Measurements from ENCODE around the gene ALLC. TPM values are rescaled to one million over a fixed set of nuclear protein-coding genes. Genes with fewer than 3 reads are reported as not detected.

Gene ALLC
- total and polyA plus RNA-seq, 2 donors (not counting 1 experiment from before 2014, with no cell fraction given), result not detected

GRCh38 chr2:3633089-3633981, 24.7 kb upstream of the ALLC start:
- no peaks in the 10 kb centered on the region for H3K4me1 ChIP-seq (ENCODE audit: control insufficient read depth, extremely low read depth, insufficient read depth, low read length)
- H3K4me3 ChIP-seq (replicated peaks in 1 of 4; ENCODE audit: control extremely low read depth in 1 of 4, insufficient read depth in 1 of 4, low read depth in 3 of 4, low read length in 4 of 4), result no peak overlapping the region
- no peaks in the 10 kb centered on the region for H3K9me3 ChIP-seq (ENCODE audit: control insufficient read depth, insufficient read depth, low read depth, low read length)
- peak; percentile 32 to 81 for DNase-seq (ENCODE audit: low read depth in 2 of 2)
- no peaks in the 10 kb centered on the region for H3K79me2 ChIP-seq (ENCODE audit: control insufficient read depth, insufficient read depth, low read length)
- H4K20me1 ChIP-seq (ENCODE audit: control insufficient read depth, extremely low read depth, insufficient read depth, low read length), result no peaks in the 10 kb centered on the region
- no peak overlapping the region for H3K27ac ChIP-seq (ENCODE audit: insufficient read depth, low read length)
- H2AFZ ChIP-seq (ENCODE audit: low read length), result no peak overlapping the region
- no peaks in the 10 kb centered on the region for H3K36me3 ChIP-seq (ENCODE audit: control insufficient read depth, insufficient read depth, low read length)
- no peak overlapping the region for H3K4me2 ChIP-seq (ENCODE audit: extremely low read depth, insufficient read depth, low read length)
- H3K9ac ChIP-seq (ENCODE audit: insufficient read depth, low read length), result no peak overlapping the region
- TF ChIP-seq CTCF (conservative IDR thresholded peaks at IDR 0.05 in 1 of 2, IDR thresholded peaks at IDR 0.05 in 1 of 2; ENCODE audit: low read depth in 1 of 2, low read length in 2 of 2), result no peak
- TF ChIP-seq EZH2 (IDR thresholded peaks at IDR 0.05; ENCODE audit: low read length, missing control alignments), result no peak
- no peaks in the 10 kb centered on the region for H3K27me3 ChIP-seq (ENCODE audit: control insufficient read depth, insufficient read depth, low read length)

GRCh38 chr2:3633982-3634595, 23.9 kb upstream of the ALLC start:
- Histone ChIP-seq H3K4me3 (replicated peaks in 1 of 4; ENCODE audit: control extremely low read depth in 1 of 4, insufficient read depth in 1 of 4, low read depth in 3 of 4, low read length in 4 of 4) (no peak overlapping the region), H4K20me1 (ENCODE audit: control insufficient read depth, extremely low read depth, insufficient read depth, low read length) (no peaks in the 10 kb centered on the region), H3K27ac (ENCODE audit: insufficient read depth, low read length) (no peak overlapping the region), H3K36me3 (ENCODE audit: control insufficient read depth, insufficient read depth, low read length) (no peaks in the 10 kb centered on the region), H3K79me2 (ENCODE audit: control insufficient read depth, insufficient read depth, low read length) (no peaks in the 10 kb centered on the region), H3K9ac (ENCODE audit: insufficient read depth, low read length) (no peak overlapping the region), H3K4me2 (ENCODE audit: extremely low read depth, insufficient read depth, low read length) (no peak overlapping the region), H3K4me1 (ENCODE audit: control insufficient read depth, extremely low read depth, insufficient read depth, low read length) (no peaks in the 10 kb centered on the region), H2AFZ (ENCODE audit: low read length) (no peak overlapping the region), H3K9me3 (ENCODE audit: control insufficient read depth, insufficient read depth, low read depth, low read length) (no peaks in the 10 kb centered on the region), H3K27me3 (ENCODE audit: control insufficient read depth, insufficient read depth, low read length) (no peaks in the 10 kb centered on the region)
- TF ChIP-seq EZH2 (IDR thresholded peaks at IDR 0.05; ENCODE audit: low read length, missing control alignments) (no peak), CTCF (conservative IDR thresholded peaks at IDR 0.05 in 1 of 2, IDR thresholded peaks at IDR 0.05 in 1 of 2; ENCODE audit: low read depth in 1 of 2, low read length in 2 of 2) (no peak)
- no peak for DNase-seq (ENCODE audit: low read depth in 2 of 2)

DNA sequence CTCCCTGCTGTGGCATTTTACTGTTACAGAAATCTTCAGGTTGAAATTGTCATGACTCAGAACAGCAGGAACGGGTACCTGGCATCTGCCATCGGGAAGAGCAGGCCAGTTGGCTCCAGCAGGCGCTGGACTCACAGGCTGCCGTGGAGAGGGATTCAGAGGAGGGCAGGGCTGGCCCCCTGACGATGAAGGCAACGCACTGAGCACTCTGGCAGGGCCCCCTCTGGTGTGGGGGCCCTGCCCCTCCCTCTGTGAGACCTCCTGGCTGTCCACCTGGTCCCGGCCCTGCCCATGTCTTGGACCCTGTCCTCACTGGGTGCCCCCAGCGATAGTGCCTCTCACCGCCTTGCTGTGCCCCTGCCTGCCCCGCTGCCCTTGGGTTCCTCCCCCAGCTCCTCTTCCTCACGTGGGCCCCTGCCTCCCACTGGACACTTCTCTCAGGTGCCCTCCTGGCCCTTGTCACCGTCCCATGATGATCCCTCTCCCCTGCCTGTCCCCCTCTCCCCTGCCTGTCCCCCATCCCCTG, 23.3 kb upstream of the ALLC start:
- H3K9me3 ChIP-seq (ENCODE audit: control insufficient read depth, insufficient read depth, low read depth, low read length), result no peaks in the 10 kb centered on the region
- TF ChIP-seq CTCF (conservative IDR thresholded peaks at IDR 0.05 in 1 of 2, IDR thresholded peaks at IDR 0.05 in 1 of 2; ENCODE audit: low read depth in 1 of 2, low read length in 2 of 2), result no peak
- TF ChIP-seq EZH2 (IDR thresholded peaks at IDR 0.05; ENCODE audit: low read length, missing control alignments), result no peak
- H3K4me2 ChIP-seq (ENCODE audit: extremely low read depth, insufficient read depth, low read length), result no peak overlapping the region
- no peaks in the 10 kb centered on the region for H4K20me1 ChIP-seq (ENCODE audit: control insufficient read depth, extremely low read depth, insufficient read depth, low read length)
- no peak for DNase-seq (ENCODE audit: low read depth in 2 of 2)
- no peaks in the 10 kb centered on the region for H3K4me1 ChIP-seq (ENCODE audit: control insufficient read depth, extremely low read depth, insufficient read depth, low read length)
- no peaks in the 10 kb centered on the region for H3K27me3 ChIP-seq (ENCODE audit: control insufficient read depth, insufficient read depth, low read length)
- H3K27ac ChIP-seq (ENCODE audit: insufficient read depth, low read length), result no peak overlapping the region
- no peak overlapping the region for H3K9ac ChIP-seq (ENCODE audit: insufficient read depth, low read length)
- no peaks in the 10 kb centered on the region for H3K36me3 ChIP-seq (ENCODE audit: control insufficient read depth, insufficient read depth, low read length)
- no peaks in the 10 kb centered on the region for H3K79me2 ChIP-seq (ENCODE audit: control insufficient read depth, insufficient read depth, low read length)
- H3K4me3 ChIP-seq (replicated peaks in 1 of 4; ENCODE audit: control extremely low read depth in 1 of 4, insufficient read depth in 1 of 4, low read depth in 3 of 4, low read length in 4 of 4), result no peak overlapping the region
- H2AFZ ChIP-seq (ENCODE audit: low read length), result no peak overlapping the region
